Measurements from ENCODE around the gene FOXP3. TPM values are rescaled to one million over a fixed set of nuclear protein-coding genes. Genes with fewer than 3 reads are reported as not detected.
"Not testable (repeated sequence)": the region's sequence is repeated elsewhere in the genome, so short reads cannot be mapped to it uniquely, and the experiment has no call there.

Gene FOXP3
- total RNA-seq, 4 donors from 2014 or later: not detected

DNA sequence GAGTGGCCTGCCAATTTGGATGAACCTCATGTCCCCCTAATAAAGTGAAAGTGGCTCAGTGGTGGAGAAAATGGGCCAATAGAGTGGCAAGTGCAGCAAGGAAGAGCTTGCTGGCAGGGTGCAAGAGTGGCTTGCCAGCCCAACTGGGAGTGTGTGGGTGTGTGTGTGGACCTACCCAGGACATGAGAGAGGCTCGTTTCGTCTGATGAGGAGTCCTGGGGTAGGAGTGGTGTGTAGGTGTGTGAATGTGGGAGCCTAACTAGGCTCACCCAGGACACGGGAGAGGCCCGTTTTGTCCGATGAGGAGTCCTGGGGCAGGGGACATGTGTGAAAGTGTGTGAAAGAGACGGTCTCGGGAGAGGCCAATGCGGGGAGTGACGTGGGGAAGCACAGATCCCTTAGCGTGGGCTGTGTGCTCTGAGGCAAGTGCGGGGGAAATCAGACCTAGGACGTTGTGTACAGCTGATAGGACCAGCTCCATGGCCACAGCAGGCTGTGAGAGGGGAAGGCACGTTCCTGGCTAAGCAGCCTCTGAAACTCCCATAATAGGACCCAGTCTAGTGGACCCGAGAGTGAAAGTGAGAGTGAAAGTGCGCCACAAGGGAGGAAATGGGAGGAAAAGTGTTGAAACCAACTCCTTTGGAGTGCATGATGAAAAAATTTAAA lies 44.2 kb upstream of the FOXP3 start:
- H3K27ac ChIP-seq: peak overlapping the region in 3 of 4 donors; percentile 69 to 80 (median 70)
- peaks cover 0 to 11% (median 8%) of the 10 kb centered on the region in 4 donors for H3K4me1 ChIP-seq
- H3K27me3 ChIP-seq: no peaks in the 10 kb centered on the region
- WGBS, 2 donors (ENCODE audit: low coverage in 1 of 2): 57% methylated on average over 15 of the region's 15 CpGs; no CpG with 5 or more reads in 1 of the 2 donors
- H3K9me3 ChIP-seq: no peaks in the 10 kb centered on the region
- TF ChIP-seq POLR2A (IDR thresholded peaks at IDR 0.05) (no peak), EP300 (IDR thresholded peaks at IDR 0.05; ENCODE audit: low read depth) (no peak), POLR2AphosphoS5 (IDR thresholded peaks at IDR 0.05) (no peak)
- TF ChIP-seq, protein P1, sequence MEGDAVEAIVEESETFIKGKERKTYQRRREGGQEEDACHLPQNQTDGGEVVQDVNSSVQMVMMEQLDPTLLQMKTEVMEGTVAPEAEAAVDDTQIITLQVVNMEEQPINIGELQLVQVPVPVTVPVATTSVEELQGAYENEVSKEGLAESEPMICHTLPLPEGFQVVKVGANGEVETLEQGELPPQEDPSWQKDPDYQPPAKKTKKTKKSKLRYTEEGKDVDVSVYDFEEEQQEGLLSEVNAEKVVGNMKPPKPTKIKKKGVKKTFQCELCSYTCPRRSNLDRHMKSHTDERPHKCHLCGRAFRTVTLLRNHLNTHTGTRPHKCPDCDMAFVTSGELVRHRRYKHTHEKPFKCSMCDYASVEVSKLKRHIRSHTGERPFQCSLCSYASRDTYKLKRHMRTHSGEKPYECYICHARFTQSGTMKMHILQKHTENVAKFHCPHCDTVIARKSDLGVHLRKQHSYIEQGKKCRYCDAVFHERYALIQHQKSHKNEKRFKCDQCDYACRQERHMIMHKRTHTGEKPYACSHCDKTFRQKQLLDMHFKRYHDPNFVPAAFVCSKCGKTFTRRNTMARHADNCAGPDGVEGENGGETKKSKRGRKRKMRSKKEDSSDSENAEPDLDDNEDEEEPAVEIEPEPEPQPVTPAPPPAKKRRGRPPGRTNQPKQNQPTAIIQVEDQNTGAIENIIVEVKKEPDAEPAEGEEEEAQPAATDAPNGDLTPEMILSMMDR (IDR thresholded peaks at IDR 0.05): no peak
- in situ Hi-C loops (cut with MboI; ENCODE audit: low pct_ligation_motif_present in 1 of 4, low pct_unique_long_range_greater_than_20kb in 1 of 4, low sequenced_read_pairs in 3 of 4): no loop called here
- DNase-seq: no peak
- H3K4me3 ChIP-seq: peak overlapping the region in 3 of 4 donors; percentile 20 to 44 (median 25)
- intact Hi-C loops (cut with DNase I; ENCODE audit: low total_unique reads): no loop called here
- H3K36me3 ChIP-seq: no peaks in the 10 kb centered on the region

DNA sequence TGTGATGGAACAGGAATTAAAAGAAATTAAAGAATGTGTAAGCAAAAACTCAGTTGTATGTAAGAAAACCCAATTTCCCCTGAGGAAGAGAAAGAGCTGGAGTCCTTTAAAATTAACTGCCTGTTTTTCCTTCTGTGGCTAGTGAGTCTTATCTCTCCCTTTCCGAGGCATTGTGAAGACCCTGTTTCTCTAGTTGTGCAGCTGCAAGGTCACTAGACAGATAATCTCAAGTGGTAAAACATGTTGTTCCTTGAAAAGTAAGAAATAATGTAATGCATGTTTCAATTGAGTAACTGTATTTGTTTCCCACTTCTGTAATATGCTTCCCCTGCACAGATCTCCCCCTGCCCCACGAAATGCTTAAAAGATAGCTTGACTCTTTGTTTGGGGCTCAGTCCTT lies 43.3 kb upstream of the FOXP3 start:
- peaks cover 0 to 11% (median 8%) of the 10 kb centered on the region in 4 donors for H3K4me1 ChIP-seq
- H3K9me3 ChIP-seq; DNase-seq; H3K36me3 ChIP-seq; H3K4me3 ChIP-seq; H3K27ac ChIP-seq; H3K27me3 ChIP-seq; in situ Hi-C loops (cut with MboI; ENCODE audit: low pct_ligation_motif_present in 1 of 4, low pct_unique_long_range_greater_than_20kb in 1 of 4, low sequenced_read_pairs in 3 of 4); intact Hi-C loops (cut with DNase I; ENCODE audit: low total_unique reads): not testable (repeated sequence)
- 70% methylated on average over 2 of the region's 2 CpGs; no CpG with 5 or more reads in 1 of the 2 donors for WGBS, 2 donors (ENCODE audit: low coverage in 1 of 2)

DNA sequence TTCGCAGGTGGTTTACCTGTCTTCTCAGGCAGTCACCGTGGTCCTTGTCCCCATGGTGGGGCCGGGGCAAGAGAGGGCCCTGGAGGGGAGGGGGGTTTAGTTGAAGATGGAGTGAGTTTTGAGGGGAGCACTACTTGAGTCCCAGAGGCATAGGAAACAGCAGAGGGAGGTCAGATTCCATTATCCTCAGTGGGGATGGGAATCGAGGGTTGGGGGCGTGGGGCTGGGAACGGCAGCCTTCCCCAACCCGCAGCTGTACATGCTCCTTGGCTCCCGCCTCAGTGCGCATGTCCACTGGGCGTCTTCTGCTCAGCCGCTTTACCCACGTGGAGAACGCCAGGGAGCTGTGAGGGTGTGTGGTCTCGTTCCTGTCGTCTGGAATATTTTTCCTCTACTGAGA lies 38.8 kb upstream of the FOXP3 start, which contains the start of gene GAGE10:
Gene GAGE10, plus strand, starts transcription at position 301 of the 400 bp plus-strand sequence. CDS start 1,214 bp downstream, outside the sequence.
- in situ Hi-C loops (cut with MboI; ENCODE audit: low pct_ligation_motif_present in 1 of 4, low pct_unique_long_range_greater_than_20kb in 1 of 4, low sequenced_read_pairs in 3 of 4): no loop called here
- intact Hi-C loops (cut with DNase I; ENCODE audit: low total_unique reads): no loop called here
- H3K36me3 ChIP-seq: no peaks in the 10 kb centered on the region
- H3K27me3 ChIP-seq: no peaks in the 10 kb centered on the region
- 83% methylated on average over 15 of the region's 15 CpGs; no CpG with 5 or more reads in 1 of the 2 donors for WGBS, 2 donors (ENCODE audit: low coverage in 1 of 2)
- no peak within 1 kb of the TSS for H3K4me3 ChIP-seq
- H3K9me3 ChIP-seq: no peaks in the 10 kb centered on the region
- no peaks in the 10 kb centered on the region for H3K4me1 ChIP-seq
- H3K27ac ChIP-seq: no peak within 1 kb of the TSS
- no peak for DNase-seq
- TF ChIP-seq EP300 (IDR thresholded peaks at IDR 0.05; ENCODE audit: low read depth) (no peak), POLR2A (IDR thresholded peaks at IDR 0.05) (no peak), POLR2AphosphoS5 (IDR thresholded peaks at IDR 0.05) (no peak)
- TF ChIP-seq, protein P1 (IDR thresholded peaks at IDR 0.05): no peak

DNA sequence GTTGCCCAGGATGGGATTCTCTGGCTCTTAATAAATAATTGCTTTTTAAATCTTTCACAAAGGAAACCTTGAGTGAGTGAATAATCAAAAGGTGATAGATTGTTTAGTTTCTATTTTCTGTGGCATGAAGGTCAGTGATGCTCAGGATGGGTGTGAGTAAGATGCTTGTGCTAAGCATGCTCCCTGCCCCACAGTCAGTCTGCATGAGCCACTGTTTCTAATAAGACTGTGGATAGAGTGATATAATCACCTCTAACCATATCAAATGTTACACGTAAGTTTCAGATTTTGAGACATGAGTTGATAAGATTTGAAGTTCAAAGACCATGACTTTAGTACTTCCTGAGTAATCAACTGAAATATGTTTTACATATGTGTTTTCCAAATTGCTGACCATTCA lies 36.2 kb upstream of the FOXP3 start:
- Histone ChIP-seq H3K27me3 (no peaks in the 10 kb centered on the region), H3K36me3 (no peaks in the 10 kb centered on the region), H3K4me3 (no peak overlapping the region), H3K27ac (no peak overlapping the region), H3K9me3 (no peaks in the 10 kb centered on the region), H3K4me1 (no peaks in the 10 kb centered on the region)
- intact Hi-C loops (cut with DNase I; ENCODE audit: low total_unique reads) (no loop called here), in situ Hi-C loops (cut with MboI; ENCODE audit: low pct_ligation_motif_present in 1 of 4, low pct_unique_long_range_greater_than_20kb in 1 of 4, low sequenced_read_pairs in 3 of 4) (no loop called here)
- DNase-seq: no peak
- TF ChIP-seq POLR2AphosphoS5 (IDR thresholded peaks at IDR 0.05) (no peak), POLR2A (IDR thresholded peaks at IDR 0.05) (no peak), EP300 (IDR thresholded peaks at IDR 0.05; ENCODE audit: low read depth) (no peak)
- TF ChIP-seq, protein P1 (IDR thresholded peaks at IDR 0.05): no peak
- WGBS, 2 donors (ENCODE audit: low coverage in 1 of 2): 67 to 83% methylated on average over 1 of the region's 1 CpG

DNA sequence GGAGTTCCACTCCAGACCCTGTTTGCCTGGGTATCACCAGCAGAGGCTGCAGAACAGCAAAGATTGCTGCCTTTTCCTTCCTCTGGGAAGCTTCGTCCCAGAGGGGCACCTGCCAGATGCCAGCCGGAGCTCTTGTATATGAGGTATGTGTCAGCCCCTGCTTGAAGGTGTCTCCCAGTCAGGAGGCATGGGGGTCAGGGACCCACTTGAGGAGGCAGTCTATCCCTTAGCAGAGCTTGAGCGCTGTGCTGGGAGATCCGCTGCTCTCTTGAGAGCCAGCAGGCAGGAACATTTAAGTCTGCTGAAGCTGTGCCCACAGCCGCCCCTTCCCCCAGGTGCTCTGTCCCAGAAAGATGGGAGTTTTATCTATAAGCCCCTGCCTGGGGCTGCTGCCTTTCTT lies 34.8 kb upstream of the FOXP3 start:
- H3K27me3 ChIP-seq; intact Hi-C loops (cut with DNase I; ENCODE audit: low total_unique reads); H3K27ac ChIP-seq; H3K4me3 ChIP-seq; H3K4me1 ChIP-seq; H3K36me3 ChIP-seq; in situ Hi-C loops (cut with MboI; ENCODE audit: low pct_ligation_motif_present in 1 of 4, low pct_unique_long_range_greater_than_20kb in 1 of 4, low sequenced_read_pairs in 3 of 4); H3K9me3 ChIP-seq; DNase-seq: not testable (repeated sequence)
- 91% methylated on average over 5 of the region's 5 CpGs; no CpG with 5 or more reads in 1 of the 2 donors for WGBS, 2 donors (ENCODE audit: low coverage in 1 of 2)

Data from transverse colon (tissue), 4 donors.